Liver (tissue), 9 donors: Measurements from ENCODE around the gene CWC25. TPM values are rescaled to one million over a fixed set of nuclear protein-coding genes. Genes with fewer than 3 reads are reported as not detected.

ENCODE experiments used
- DNase-seq: peaks from one replicate; pipeline ENCODE4 v3.0.0-alpha.2; 2017; ENCODE audit warnings: low spot score
- H3K27ac ChIP-seq, 2 donors: one replicate each; pipeline ENCODE4 v1.7.0; 2013; ENCODE audit warnings: inconsistent platforms in 2 of 2, low read length in 2 of 2, control low read depth in 1 of 2, low read depth in 1 of 2, mild to moderate bottlenecking in 1 of 2
- H3K27me3 ChIP-seq, 4 donors: one replicate each; pipeline versions ENCODE4 v1.6.1 to v1.7.0; 2013; ENCODE audit warnings: low read length in 3 of 4, inconsistent platforms in 1 of 4, mild to moderate bottlenecking in 1 of 4, moderate library complexity in 1 of 4; ENCODE audit not compliant: control insufficient read depth in 4 of 4, insufficient read depth in 4 of 4
- H3K36me3 ChIP-seq, 4 donors: one replicate each; pipeline versions ENCODE4 v1.6.1 to v1.7.0; 2013; ENCODE audit warnings: low read length in 3 of 4, mild to moderate bottlenecking in 3 of 4, low read depth in 1 of 4, moderate library complexity in 1 of 4; ENCODE audit not compliant: control insufficient read depth in 4 of 4, insufficient read depth in 3 of 4
- H3K4me1 ChIP-seq, 4 donors: one replicate each; pipeline versions ENCODE4 v1.6.1 to v1.7.0; 2013; ENCODE audit warnings: low read length in 3 of 4, mild to moderate bottlenecking in 3 of 4, moderate library complexity in 1 of 4; ENCODE audit not compliant: control insufficient read depth in 4 of 4, insufficient read depth in 4 of 4
- H3K4me3 ChIP-seq, 3 donors: one replicate each; pipeline versions ENCODE4 v1.6.1 to v1.7.0; 2013; ENCODE audit warnings: low read length in 3 of 3, control low read depth in 1 of 3, low read depth in 1 of 3, mild to moderate bottlenecking in 1 of 3
- H3K9ac ChIP-seq, 2 donors: one replicate each; pipeline ENCODE4 v1.7.0; 2013; ENCODE audit warnings: low read length in 2 of 2, mild to moderate bottlenecking in 2 of 2, moderate library complexity in 2 of 2, control low read depth in 1 of 2, low read depth in 1 of 2
- H3K9me3 ChIP-seq, 4 donors: one replicate each; pipeline versions ENCODE4 v1.6.1 to v1.7.0; 2013; ENCODE audit warnings: low read length in 3 of 4; ENCODE audit not compliant: control insufficient read depth in 4 of 4
- EGR1 ChIP-seq, 2 donors: IDR thresholded peaks; 2 replicates each; pipeline ENCODE4 v1.6.1; 2016 to 2018; ENCODE audit warnings: antibody characterized with exemption in 2 of 2, low read depth in 2 of 2
- FOXA1 ChIP-seq: IDR thresholded peaks from 2 replicates; pipeline ENCODE4 v1.6.1; 2016; ENCODE audit warnings: antibody characterized with exemption
- FOXA2 ChIP-seq: IDR thresholded peaks from 2 replicates; pipeline ENCODE4 v1.6.1; 2016; ENCODE audit warnings: antibody characterized with exemption
- GABPA ChIP-seq, 2 donors: IDR thresholded peaks in 1 of 2; conservative IDR thresholded peaks in 1 of 2; 2 replicates each; pipeline ENCODE4 v1.6.1; 2016; ENCODE audit warnings: antibody characterized with exemption in 2 of 2, mild to moderate bottlenecking in 1 of 2, moderate library complexity in 1 of 2
- HNF4A ChIP-seq, 2 donors: conservative IDR thresholded peaks; 2 replicates each; pipeline ENCODE4 v1.6.1; 2016; ENCODE audit warnings: antibody characterized with exemption in 2 of 2, mild to moderate bottlenecking in 2 of 2
- HNF4G ChIP-seq: IDR thresholded peaks from 2 replicates; pipeline ENCODE4 v1.6.1; 2016; ENCODE audit warnings: antibody characterized with exemption
- JUND ChIP-seq, 2 donors: IDR thresholded peaks; 2 replicates each; pipeline ENCODE4 v1.6.1; 2016; ENCODE audit warnings: antibody characterized with exemption in 2 of 2
- NR2F2 ChIP-seq: IDR thresholded peaks from 2 replicates; pipeline ENCODE4 v1.6.1; 2016; ENCODE audit warnings: antibody characterized with exemption
- RAD21 ChIP-seq, 2 donors: IDR thresholded peaks; 2 replicates each; pipeline ENCODE4 v1.6.1; 2016; ENCODE audit warnings: antibody characterized with exemption in 2 of 2, mild to moderate bottlenecking in 2 of 2
- RXRA ChIP-seq, 2 donors: IDR thresholded peaks; 2 replicates each; pipeline ENCODE4 v1.6.1; 2017 to 2018; ENCODE audit warnings: antibody characterized with exemption in 2 of 2, mild to moderate bottlenecking in 1 of 2
- SP1 ChIP-seq: IDR thresholded peaks from 2 replicates; pipeline ENCODE4 v1.6.1; 2018; ENCODE audit warnings: antibody characterized with exemption, mild to moderate bottlenecking
- TAF1 ChIP-seq: conservative IDR thresholded peaks from 2 replicates; pipeline ENCODE4 v1.6.1; 2016; ENCODE audit warnings: antibody characterized with exemption, mild to moderate bottlenecking
- YY1 ChIP-seq: IDR thresholded peaks from 2 replicates; pipeline ENCODE4 v1.6.1; 2016; ENCODE audit warnings: antibody characterized with exemption, mild to moderate bottlenecking
- WGBS: extraction: QIAGEN DNeasy Blood & Tissue Kit; methylation state at CpG from one replicate; pipeline ENCODE4 v1.1.7; 2013; 5-methylcytosine and 5-hydroxymethylcytosine counted together
- polyA plus RNA-seq, 2 donors: library from polyadenylated mRNA; stranded (reverse) in 1 of 2; unstranded in 1 of 2; fragments of 200-250 nt in 1 of 2; fragments of >200 nt in 1 of 2; fragmentation: Nextera tagmentation in 1 of 2; extraction: Ambion mirVana in 1 of 2; gene quantifications; one replicate each; pipeline versions ENCODE4 v1.2.1 to v1.2.3, GENCODE V29; 2013 to 2015
- total RNA-seq, 2 donors: library from RNA; depleted of rRNA; stranded (reverse); fragments of >200 nt; gene quantifications; one replicate each; pipeline ENCODE4 v1.2.3, GENCODE V29; 2014
- TF ChIP-seq, protein P1 (sequence below): IDR thresholded peaks from 2 replicates; pipeline ENCODE4 v1.6.1; 2016; ENCODE audit warnings: antibody characterized with exemption
- TF ChIP-seq, protein P2 (sequence below): fragments of 150-350 bp; IDR thresholded peaks from 2 replicates; pipeline ENCODE4 v1.5.1; 2017; ENCODE audit warnings: improper control_type of control experiment, low read depth, low read length; ENCODE audit not compliant: missing input control
- TF ChIP-seq, protein P3 (sequence below): IDR thresholded peaks from 2 replicates; pipeline ENCODE4 v1.6.1; 2016; ENCODE audit warnings: antibody characterized with exemption
- TF ChIP-seq, protein P4 (sequence below): IDR thresholded peaks from 2 replicates; pipeline ENCODE4 v1.6.1; 2016; ENCODE audit warnings: antibody characterized with exemption
- TF ChIP-seq, protein P5 (sequence below): IDR thresholded peaks from 2 replicates; pipeline ENCODE4 v1.6.1; 2016; ENCODE audit warnings: antibody characterized with exemption, mild to moderate bottlenecking
- donor health status: healthy.
- donor health status: healthy.
- donor health status: healthy.
- donor health status: healthy.
- donor health status: healthy.

The CWC25 gene
- total RNA-seq (1 to 10 TPM; 5.7 to 10.0 TPM), polyA plus RNA-seq (1 to 10 TPM; 6.2 to 8.6 TPM)

DNA sequence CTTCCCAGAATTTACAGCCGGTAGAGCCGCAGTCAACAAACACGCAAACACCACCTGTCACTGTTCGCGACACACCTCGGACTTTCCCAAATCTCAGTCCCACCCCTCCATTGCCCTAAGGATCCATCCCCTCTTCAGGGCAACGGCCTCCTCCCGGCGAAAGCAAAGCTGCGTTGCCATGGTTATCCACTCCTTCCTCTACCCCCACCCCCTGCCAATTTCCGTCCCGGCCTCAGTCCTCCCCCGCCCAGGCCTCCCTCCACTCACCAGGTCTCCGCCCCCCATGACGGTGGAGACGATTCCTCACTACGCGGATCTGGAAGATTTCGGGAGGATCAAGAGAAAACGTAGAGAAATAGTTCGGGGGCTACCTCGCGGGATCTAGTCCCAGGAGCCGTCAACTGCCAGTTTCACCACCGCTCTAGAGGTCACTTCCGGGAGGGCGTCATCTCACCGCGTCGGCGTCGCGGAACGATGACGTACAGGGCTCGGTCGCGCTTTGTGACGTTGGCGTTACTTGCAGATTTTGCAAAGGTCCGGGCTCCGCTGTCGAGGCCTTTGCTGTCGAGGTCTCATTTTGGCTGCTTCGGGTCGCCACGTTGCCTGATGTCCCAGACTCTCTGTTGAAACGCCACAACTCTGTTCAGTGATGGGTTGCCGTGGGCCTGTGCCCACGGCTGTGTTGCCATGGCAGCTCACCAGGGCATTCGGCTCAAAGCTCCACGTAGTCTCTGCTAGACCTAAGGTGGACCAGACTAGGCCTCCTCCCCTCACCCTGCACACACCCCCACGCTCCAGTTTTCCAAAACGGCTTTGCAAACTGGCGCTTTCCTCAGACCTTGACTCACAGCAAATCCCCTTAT, at the start of gene CWC25:
TSS of gene CWC25 (minus strand) at position 423 of the 863 bp plus-strand sequence. CDS start at position 285, 138 bp downstream.
- H3K27ac ChIP-seq = peak within 1 kb of the TSS; percentile 90 to 97
- H3K9me3 ChIP-seq = no peaks in the 10 kb centered on the region
- DNase-seq = peak; percentile 100
- peak; percentile 70 to 95 for TF ChIP-seq GABPA (IDR thresholded peaks at IDR 0.05 in 1 of 2, conservative IDR thresholded peaks at IDR 0.05 in 1 of 2)
- peak; percentile 77 for TF ChIP-seq SP1
- TF ChIP-seq HNF4G = no peak
- TF ChIP-seq RAD21 (IDR thresholded peaks at IDR 0.05) = peak in 1 of 2 donors; percentile 20
- TF ChIP-seq FOXA1 = no peak
- peak; percentile 86 for TF ChIP-seq NR2F2
- TF ChIP-seq HNF4A (conservative IDR thresholded peaks at IDR 0.05) = peak in 1 of 2 donors; percentile 35
- TF ChIP-seq FOXA2 = no peak
- TF ChIP-seq EGR1 (IDR thresholded peaks at IDR 0.05; ENCODE audit: low read depth in 2 of 2) = peak; percentile 48 to 53
- no peak for TF ChIP-seq TAF1
- TF ChIP-seq, protein P1, sequence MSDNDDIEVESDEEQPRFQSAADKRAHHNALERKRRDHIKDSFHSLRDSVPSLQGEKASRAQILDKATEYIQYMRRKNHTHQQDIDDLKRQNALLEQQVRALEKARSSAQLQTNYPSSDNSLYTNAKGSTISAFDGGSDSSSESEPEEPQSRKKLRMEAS = peak; percentile 43
- TF ChIP-seq, protein P2, sequence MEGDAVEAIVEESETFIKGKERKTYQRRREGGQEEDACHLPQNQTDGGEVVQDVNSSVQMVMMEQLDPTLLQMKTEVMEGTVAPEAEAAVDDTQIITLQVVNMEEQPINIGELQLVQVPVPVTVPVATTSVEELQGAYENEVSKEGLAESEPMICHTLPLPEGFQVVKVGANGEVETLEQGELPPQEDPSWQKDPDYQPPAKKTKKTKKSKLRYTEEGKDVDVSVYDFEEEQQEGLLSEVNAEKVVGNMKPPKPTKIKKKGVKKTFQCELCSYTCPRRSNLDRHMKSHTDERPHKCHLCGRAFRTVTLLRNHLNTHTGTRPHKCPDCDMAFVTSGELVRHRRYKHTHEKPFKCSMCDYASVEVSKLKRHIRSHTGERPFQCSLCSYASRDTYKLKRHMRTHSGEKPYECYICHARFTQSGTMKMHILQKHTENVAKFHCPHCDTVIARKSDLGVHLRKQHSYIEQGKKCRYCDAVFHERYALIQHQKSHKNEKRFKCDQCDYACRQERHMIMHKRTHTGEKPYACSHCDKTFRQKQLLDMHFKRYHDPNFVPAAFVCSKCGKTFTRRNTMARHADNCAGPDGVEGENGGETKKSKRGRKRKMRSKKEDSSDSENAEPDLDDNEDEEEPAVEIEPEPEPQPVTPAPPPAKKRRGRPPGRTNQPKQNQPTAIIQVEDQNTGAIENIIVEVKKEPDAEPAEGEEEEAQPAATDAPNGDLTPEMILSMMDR = no peak
- TF ChIP-seq JUND (IDR thresholded peaks at IDR 0.05) = peak in 1 of 2 donors; percentile 44
- peak; percentile 54 to 65 for TF ChIP-seq RXRA (IDR thresholded peaks at IDR 0.05)
- TF ChIP-seq, protein P3, sequence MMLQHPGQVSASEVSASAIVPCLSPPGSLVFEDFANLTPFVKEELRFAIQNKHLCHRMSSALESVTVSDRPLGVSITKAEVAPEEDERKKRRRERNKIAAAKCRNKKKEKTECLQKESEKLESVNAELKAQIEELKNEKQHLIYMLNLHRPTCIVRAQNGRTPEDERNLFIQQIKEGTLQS = peak; percentile 77
- TF ChIP-seq YY1 = peak; percentile 82
- TF ChIP-seq, protein P4, sequence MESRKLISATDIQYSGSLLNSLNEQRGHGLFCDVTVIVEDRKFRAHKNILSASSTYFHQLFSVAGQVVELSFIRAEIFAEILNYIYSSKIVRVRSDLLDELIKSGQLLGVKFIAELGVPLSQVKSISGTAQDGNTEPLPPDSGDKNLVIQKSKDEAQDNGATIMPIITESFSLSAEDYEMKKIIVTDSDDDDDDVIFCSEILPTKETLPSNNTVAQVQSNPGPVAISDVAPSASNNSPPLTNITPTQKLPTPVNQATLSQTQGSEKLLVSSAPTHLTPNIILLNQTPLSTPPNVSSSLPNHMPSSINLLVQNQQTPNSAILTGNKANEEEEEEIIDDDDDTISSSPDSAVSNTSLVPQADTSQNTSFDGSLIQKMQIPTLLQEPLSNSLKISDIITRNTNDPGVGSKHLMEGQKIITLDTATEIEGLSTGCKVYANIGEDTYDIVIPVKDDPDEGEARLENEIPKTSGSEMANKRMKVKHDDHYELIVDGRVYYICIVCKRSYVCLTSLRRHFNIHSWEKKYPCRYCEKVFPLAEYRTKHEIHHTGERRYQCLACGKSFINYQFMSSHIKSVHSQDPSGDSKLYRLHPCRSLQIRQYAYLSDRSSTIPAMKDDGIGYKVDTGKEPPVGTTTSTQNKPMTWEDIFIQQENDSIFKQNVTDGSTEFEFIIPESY = peak; percentile 93
- TF ChIP-seq, protein P5, sequence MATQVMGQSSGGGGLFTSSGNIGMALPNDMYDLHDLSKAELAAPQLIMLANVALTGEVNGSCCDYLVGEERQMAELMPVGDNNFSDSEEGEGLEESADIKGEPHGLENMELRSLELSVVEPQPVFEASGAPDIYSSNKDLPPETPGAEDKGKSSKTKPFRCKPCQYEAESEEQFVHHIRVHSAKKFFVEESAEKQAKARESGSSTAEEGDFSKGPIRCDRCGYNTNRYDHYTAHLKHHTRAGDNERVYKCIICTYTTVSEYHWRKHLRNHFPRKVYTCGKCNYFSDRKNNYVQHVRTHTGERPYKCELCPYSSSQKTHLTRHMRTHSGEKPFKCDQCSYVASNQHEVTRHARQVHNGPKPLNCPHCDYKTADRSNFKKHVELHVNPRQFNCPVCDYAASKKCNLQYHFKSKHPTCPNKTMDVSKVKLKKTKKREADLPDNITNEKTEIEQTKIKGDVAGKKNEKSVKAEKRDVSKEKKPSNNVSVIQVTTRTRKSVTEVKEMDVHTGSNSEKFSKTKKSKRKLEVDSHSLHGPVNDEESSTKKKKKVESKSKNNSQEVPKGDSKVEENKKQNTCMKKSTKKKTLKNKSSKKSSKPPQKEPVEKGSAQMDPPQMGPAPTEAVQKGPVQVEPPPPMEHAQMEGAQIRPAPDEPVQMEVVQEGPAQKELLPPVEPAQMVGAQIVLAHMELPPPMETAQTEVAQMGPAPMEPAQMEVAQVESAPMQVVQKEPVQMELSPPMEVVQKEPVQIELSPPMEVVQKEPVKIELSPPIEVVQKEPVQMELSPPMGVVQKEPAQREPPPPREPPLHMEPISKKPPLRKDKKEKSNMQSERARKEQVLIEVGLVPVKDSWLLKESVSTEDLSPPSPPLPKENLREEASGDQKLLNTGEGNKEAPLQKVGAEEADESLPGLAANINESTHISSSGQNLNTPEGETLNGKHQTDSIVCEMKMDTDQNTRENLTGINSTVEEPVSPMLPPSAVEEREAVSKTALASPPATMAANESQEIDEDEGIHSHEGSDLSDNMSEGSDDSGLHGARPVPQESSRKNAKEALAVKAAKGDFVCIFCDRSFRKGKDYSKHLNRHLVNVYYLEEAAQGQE = peak; percentile 72
- peaks cover 1 to 12% (median 10%) of the 10 kb centered on the region in 4 donors for H3K36me3 ChIP-seq
- H3K27me3 ChIP-seq = no peaks in the 10 kb centered on the region
- peak within 1 kb of the TSS; percentile 71 to 98 (median 96) for H3K4me3 ChIP-seq
- 1% methylated on average over 55 of the region's 55 CpGs for WGBS
- H3K9ac ChIP-seq = peak within 1 kb of the TSS; percentile 42 to 96
- H3K4me1 ChIP-seq = peaks cover 3 to 24% (median 18%) of the 10 kb centered on the region in 4 donors
